HG02885 (cell line): ENCODE measurements around the gene TSNAXIP1.

Experiments used
- ATAC-seq: cut with Tn5 transposase; IDR thresholded peaks from one replicate; pipeline ENCODE4 v1.9.1; 2021; ENCODE audit warnings: mild to moderate bottlenecking; ENCODE audit not compliant: unreplicated experiment, poor library complexity

The TSNAXIP1 gene

DNA sequence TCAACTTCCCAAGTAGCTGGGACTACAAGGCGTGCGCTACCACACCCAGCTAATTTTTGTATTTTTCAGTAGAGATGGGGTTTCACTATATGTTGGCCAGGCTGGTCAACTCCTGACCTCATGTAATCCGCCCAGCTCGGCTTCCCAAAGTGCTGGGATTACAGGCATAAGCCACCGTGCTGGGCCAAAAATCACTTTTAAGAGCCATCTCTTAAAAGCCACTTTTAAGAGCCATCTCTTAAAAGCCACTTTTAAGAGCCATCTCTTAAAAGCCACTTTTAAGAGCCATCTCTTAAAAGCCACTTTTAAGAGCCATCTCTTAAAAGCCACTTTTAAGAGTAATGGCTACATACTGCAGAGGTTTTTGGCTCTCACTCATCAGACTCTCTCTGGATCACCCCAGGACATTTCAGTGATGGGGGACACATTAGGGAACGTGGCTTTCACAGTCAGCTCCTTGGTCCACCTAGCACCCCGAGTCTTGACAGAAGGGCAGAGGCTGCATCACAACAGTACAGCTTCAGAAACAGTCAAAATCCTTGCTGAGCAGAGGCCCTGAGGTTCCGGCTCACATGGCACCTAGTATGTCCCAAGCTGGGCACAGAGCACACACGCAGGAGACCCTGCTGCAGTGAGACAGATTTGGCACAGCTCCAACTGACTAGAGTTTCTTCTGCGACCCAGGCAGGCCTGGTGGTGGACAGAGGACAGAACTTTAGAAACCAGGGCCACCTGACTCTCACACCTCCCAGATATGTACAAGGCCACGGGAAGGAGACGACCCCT, 23.9 kb upstream of the TSNAXIP1 start:
- no peak for ATAC-seq

DNA sequence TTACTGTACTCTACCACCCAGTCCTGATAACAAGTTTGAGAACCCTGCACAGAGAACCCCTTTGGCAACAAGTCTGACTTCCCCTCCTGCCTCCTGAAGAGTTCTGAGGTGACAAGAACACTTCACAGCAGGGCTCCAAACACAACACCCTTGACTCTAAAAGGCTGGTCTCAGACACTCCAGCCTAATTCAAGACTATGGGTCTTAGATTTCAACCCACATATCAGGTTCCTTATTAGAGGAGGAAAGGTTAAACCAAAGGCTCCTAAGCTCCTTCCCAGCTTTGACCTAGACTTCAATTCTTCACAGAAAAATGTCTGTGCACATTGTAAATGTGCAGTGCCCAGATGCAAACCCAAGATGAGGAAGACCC, 23.4 kb upstream of the TSNAXIP1 start:
- no peak for ATAC-seq

DNA sequence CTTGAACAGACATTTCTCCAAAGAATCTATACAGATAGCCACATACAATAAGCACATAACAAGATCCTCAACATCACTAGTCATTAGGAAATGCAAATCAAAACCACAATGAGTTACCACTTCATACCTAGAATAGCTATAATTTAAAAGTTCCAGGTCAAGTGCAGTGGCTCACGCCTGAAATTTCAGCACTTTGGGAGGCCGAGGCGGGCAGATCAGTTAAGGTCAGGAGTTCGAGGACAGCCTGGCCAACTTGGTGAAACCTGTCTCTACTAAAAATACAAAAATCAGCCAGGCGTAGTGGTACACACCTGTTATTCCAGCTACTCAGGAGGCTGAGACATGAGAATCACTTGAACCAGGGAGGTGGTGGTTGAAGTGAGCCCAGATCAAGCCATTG, 20.2 kb upstream of the TSNAXIP1 start:
- ATAC-seq, result no peak

DNA sequence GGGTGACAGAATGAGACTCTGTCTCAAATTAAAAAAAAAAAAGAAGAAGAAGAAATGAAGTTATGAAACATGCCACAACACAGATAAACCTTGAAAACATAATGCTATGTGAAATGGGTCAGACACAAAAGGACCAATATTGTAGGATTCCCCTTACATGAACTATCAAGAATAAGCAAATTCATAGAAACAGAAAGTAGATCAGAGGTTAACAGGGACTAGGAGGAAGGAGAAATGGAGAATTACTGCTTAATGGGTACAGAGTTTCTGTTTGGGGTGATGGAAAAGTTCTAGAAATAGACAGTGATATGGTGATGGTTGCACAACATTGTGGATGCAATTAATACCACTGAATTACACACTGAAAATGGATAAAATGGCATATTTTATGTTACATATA, 16.6 kb upstream of the TSNAXIP1 start:
- no peak for ATAC-seq

DNA sequence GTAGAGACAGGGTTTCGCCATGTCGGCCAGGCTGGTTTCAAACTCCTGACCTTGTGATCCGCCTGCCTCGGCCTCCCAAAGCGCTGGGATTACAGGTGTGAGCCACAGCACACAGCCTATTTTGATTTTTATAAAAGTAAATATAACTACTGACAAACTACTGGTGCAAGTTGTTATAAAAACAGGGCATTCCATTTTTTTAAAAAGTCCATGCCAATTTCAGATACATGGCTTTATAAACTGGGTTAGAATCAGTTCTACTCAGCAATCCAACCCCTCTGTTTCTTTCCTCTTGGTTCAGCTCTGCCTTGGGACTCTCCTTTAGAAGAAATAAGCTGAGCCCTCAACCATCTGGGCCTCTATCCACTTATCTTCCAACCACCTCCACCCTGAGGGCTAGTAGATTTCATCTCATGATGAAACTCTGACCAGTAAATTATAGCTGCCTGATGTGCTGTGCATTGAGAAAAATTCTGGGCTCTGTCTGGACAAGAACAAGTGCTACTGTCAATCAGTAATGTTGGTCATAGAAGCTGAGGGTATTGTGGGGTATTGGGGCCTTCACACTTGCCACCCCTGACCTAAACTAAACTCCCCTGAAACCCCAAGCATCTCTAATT, 10.5 kb upstream of the TSNAXIP1 start:
- no peak for ATAC-seq

DNA sequence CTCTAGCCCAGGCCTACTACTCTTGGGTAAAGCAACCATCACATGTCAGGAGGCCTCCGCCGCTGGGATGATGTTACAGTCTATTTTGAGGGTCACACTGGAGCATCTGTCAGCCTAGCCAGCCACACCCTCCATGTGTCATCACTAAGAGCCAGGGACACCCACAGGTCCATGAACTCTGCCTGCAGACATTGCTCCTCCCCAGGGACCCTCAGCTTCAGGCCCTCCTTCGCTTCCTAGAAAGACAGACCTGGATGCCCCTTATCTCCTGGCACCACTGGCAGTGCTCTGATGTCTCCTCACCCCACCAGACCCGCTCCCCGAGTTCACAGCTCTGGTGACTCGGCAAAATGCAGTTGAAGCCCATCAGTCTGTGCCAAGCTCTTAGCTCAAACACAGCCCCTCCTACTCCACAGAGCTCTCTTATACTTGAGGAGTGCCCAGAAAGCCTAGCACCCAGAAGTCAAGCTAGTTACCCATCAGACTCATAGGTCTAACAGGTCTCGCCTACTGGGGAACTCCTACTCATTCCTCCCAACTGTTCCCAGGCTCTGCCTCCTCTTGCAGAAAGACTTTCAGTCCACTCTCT, 6.3 kb upstream of the TSNAXIP1 start:
- ATAC-seq, result no peak

DNA sequence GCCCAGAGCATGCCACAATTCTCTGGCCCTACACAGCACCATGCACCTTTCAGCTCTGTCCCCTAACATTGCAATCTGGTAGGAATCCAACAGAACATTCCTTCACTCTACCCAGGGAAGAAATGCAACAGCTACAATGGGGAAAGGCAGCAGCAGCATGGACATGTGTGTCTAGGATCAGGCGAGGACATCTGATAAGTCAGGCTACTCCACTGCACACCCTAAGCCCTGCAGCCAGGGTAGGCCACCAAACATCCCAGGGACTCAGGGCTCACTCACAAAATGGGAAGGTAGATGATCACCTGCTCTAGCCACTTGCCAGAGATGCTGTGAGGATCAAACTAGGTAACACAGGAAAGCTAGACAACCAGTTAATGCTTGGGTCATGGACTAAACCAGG, 5.4 kb upstream of the TSNAXIP1 start:
- ATAC-seq, result no peak

DNA sequence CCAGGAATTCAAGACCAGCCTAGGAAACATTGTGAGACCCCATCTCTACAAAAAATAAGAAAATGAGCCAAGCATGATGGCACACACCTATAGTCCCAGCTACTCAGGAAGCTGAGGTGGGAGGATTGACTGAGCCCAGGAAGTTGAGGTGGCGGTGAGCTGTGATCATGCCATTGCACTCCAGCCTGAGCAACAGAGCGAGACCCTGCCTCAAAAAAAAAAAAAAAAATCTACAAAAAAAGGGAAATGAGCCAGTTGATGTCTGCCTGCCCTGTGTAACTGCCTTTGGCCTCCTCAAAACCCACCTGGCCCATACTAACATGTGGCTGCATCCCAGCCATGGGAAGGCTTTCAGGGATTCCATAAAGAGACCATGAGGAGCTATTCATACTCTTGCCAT, 4.8 kb upstream of the TSNAXIP1 start:
- ATAC-seq, result no peak

DNA sequence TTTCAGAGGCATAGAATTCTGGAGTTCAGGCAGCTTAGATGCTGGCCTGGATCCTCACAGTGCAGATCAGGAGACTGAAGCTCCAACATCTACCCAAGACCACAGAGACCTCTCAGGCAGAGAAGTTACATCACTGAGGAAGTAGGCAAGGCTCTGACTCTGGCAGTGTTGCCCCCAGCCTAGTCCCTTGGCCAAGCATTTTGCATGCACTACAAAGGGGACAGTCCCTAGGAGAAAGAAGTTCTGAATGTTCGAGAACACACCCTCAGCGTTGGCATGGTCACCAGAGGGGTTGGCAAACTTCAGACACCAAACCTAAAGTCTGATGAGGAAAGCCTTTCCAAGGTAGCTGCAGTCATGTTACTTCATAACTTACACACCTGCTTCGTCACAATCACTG, 2.8 kb upstream of the TSNAXIP1 start:
- ATAC-seq, result no peak

DNA sequence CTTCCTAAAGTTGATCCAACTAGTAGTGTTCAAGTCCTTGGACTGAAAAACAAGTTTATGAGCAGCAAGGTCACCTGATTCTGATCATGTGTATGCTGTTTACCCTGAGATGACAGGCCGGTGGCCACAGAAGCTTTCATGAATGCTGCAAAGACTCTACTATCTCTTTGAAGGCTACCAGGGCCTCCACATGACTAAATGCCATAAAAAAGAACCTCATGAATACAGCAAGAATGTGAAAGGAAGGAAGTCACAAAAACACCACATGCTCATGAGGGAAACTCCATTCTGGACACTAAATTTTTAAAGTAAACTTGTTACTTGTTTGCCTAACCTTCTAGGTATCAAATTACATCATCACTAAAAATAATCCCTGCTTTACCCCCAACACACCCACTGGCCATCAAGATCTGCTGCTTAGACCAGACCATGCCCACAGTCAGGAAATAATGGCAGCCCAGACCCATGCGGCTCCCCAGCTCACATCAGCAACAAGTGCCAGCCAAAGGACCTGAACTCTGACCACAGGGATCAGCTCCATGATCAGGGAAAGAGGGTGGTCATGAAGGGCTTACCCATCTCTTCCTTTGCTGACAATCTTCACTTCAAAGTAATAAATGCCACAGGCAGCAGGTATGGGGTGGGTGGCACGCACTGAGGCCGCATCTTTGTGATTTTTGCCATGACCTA, 1.7 kb upstream of the TSNAXIP1 start:
- no peak for ATAC-seq

DNA sequence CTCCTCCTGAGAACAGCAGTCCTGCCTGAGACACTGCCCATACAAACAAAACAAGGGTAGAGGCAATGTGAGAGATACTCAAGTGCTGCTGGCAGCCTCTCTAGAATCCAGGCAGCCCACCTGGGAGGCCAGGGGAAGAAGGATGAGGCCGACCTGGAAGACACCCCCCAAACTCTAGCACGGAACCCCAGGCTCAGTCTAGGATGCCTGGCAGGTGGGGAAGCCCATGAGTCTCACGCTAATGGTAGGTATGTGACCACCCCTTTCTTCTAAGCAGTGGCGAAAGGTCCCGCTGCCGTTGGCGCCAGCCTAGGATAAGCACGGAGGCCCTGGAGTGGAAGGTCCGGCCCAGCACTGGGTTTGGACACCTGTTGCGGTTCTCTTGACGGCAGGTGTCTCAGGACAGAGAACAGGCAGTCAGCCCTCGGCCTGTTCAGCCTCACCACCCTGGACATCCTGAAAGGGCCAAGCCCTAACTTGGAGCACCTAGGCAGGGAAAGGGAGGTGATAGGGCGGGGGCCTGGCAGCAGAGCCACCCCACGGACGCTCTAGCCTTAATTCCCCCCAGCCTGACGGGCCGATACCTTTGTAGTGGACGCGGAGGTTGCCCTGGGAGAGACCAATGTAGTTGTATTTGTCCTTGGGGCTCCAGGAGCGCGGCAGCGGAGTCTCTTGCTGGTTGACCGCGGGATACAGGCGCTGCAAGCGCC, 816 bp upstream of the TSNAXIP1 start:
- no peak for ATAC-seq

DNA sequence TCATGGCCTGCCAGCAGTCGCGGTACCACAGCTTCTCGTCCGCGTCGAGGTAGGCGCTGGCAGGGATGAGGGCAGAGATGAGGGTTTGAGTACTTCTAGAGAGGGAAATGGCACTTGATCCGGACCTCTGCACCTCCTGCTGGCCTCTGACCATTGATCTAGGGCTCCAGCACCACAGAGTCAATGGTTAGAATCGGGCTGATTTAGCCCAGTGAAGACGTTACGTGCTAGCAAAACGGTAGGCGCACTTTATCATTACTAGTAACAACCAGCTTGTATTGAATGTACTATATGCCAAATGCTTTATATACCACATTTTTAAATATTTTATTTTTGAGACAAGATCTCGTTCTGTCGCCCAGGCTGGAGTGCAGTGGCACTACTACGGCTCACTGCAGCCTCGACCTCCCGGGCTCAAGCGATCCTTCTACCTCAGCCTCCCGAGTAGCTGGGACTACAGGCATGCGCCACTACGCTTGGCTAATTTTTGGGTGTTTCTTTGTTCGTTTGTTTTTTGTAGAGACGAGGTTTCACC, 526 bp downstream of the TSNAXIP1 start:
- peak; percentile 3 for ATAC-seq

DNA sequence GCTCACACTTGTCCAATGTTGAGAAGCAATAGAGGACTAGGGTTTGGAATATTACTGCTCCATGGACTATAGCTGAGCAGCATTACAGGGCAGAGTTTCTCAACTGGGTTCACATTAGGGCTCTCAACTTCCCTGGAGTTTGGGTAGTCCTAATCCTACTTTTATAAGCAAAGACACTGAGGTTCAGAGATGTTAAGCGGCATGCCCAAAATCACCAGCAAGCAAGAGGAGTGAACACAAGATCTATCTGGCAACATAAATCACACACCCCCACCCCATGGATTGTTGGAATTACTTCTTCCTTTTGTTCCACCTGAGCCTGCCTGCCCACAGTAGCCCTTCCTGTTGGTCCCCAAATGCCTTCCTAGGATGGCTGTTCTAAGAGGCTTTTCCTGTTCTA, 5.2 kb downstream of the TSNAXIP1 start:
- ATAC-seq, result no peak

DNA sequence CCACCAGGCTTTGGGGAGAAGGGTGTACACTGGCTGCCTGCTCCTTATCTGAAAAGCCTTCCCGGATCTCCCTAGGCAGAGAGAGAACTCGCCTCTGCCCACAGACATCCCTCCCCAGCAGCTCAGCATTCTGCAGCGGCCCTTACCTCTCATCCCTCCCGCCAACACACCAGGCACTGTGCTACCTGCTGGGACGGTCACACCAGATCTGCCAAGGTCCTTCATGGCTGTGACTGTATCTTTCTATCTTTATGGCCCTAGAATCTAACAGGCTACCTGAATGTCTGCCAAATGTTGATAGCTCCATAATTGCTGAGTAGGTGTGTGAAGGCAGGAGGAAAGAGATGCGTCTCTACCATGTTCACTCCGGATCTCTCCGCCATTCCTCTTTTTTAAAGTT, 7.9 kb downstream of the TSNAXIP1 start:
- no peak for ATAC-seq

DNA sequence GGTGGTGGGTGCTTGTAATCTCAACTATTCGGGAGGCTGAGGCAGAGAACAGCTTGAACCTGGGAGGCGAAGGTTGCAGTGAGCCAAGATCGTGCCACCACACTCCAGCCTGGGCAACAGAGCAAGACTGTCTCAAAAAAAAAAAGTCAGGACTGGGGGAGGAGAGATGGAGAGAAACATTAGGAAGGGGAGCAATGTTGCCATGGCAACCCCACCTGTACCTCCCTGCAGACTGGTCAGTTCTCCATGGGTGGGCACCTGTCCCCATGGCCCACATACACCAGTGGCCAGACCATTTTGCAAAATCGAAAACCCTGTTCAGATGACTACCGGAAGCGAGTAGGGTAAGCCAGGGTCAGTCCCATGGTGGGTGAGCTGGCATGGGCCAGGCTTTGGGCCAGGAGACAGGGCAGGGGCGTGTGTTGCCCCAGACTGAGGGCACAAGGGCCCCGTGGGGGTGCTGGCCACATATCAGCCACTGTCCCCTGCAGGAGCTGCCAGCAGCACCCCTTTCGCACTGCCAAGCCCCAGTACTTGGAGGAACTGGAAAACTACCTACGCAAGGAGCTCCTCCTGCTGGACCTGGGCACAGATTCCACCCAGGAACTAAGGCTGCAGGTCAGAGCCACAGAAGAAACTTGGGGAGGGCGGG, 14.0 kb downstream of the TSNAXIP1 start:
- ATAC-seq, result no peak

DNA sequence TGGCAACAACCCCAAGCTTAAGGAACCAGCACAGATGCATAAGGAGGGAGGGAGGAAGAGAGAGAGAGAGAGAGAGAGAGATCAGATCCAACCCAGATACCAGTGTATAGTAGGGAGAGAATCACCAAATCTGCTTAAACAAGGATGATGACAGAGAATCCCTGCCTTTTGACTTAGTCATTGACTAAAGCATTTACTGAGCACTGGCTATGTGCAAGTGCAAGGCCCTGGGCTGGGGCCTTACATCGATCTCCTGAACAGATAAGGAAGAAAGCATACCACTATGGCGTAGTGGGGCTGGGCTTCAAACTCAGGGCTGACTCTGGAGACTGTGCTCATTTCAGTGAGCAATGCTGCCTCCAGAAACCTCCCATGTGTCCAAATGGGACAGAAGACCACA, 15.8 kb downstream of the TSNAXIP1 start:
- ATAC-seq, result no peak

DNA sequence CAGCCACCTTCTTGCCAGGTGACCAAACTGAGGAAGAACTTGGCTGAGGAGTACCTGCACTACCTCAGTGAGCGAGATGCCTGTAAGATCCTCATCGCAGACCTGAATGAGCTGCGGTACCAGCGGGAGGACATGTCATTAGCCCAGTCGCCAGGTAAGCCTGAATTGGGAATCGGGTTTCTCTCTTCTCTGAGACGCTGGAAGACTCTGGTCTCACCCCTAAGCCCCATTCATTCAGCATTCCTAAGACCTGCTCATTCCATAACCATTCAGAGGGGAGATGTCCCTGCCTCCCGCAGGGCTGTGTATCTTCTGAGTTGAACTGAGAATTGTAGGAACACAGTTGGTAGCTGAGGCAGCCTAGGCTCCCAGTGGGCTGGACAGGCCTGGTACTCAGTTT, 18.4 kb downstream of the TSNAXIP1 start:
- no peak for ATAC-seq

DNA sequence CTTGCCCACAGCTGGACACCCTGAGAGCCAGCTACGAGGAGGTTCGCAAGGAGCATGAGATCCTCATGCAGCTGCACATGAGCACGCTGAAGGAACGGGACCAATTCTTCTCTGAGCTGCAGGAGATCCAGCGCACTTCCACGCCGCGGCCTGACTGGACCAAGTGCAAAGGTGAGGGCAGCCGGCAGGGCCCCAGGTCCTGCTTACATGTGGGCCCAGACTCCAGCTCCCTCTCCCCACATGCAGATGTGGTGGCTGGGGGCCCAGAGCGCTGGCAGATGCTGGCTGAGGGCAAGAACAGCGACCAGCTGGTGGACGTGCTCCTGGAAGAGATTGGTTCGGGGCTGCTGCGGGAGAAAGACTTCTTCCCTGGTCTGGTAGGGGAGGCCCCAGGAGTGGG, 19.2 kb downstream of the TSNAXIP1 start:
- no peak for ATAC-seq

DNA sequence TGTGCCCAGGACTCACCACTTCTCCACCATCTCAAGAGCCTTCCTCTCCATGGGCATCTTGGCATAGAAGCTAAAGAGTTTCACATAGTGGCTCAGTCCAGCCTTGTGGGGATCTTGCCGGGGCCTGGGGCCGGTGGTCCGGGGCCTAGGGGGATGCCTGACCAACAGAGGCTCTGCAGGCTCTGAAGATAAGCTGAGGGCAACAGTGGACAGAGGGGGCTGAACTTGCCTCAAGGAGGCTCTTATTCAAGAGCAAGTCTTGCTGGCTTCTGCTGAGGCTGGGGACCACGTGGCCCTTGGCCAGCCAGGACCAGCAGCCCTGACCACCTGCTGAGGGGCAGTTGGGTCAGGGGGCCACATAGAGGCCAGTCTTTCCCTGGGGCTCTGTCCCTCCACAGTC, 22.0 kb downstream of the TSNAXIP1 start:
- no peak for ATAC-seq

DNA sequence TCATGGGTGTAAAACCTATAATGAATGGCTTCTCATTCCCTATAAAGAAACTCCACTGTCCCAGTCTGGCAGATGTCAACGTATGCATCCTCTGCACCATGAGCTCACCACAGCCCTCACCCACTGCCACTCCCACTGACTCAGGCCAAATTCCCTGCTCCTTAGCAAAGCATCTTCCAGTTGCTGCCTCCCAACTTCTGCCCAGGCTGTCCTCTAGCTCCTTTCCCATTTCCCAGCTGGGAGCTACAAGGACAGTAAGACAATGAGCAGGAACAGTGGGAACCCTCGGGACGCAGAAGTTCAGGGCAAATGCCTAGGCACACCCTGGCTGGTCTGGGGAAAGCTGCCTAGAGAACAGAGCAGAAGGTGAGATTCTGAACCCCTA, 26.3 kb downstream of the TSNAXIP1 start:
- ATAC-seq, result no peak
